A673 (cell line): ENCODE data around the gene OARD1. TPM values are rescaled to one million over a fixed set of nuclear protein-coding genes. Genes with fewer than 3 reads are reported as not detected.
A peak's percentile ranks its signal among the peaks of the same experiment; 100 is the strongest.

ENCODE experiments used
- BruUV-seq: library from RNA; stranded (reverse); fragments of 400-500 nt; replicated peaks from 2 replicates; lab custom pipeline; 2021; lab: Mats Ljungman, UMichigan
- CTCF ChIA-PET: fragments of 300-600 bp; sonication (Branson Sonifier 250); formaldehyde crosslinking; loops from one replicate; lab custom pipeline; 2022; ENCODE audit warnings: antibody characterized with exemption; lab: Charles Lee
- POLR2A ChIA-PET: fragments of 300-600 bp; sonication (Branson Sonifier 250); formaldehyde crosslinking; loops from one replicate; lab custom pipeline; 2022; ENCODE audit warnings: antibody characterized with exemption; ENCODE audit not compliant: low non-redundant PET; lab: Charles Lee
- DNase-seq: peaks from one replicate; pipeline ENCODE4 v3.0.0-alpha.2; 2015; ENCODE audit warnings: low spot score
- H3K27ac ChIP-seq: fragments of 200-600 bp; sonication (generic); 2 replicates; pipeline ENCODE4 v1.5.1; 2016; ENCODE audit warnings: mixed run types, low read depth, mild to moderate bottlenecking, mixed read lengths, antibody characterized with exemption, low read length; ENCODE audit not compliant: poor library complexity, severe bottlenecking
- H3K27me3 ChIP-seq: fragments of 200-600 bp; sonication (generic); replicated peaks from 2 replicates; pipeline ENCODE4 v1.6.1; 2017; ENCODE audit warnings: mixed run types, low read depth, mild to moderate bottlenecking, mixed read lengths, antibody characterized with exemption, low read length; ENCODE audit not compliant: insufficient read depth, poor library complexity
- H3K36me3 ChIP-seq: fragments of 200-600 bp; sonication (generic); 2 replicates; pipeline ENCODE4 v1.6.1; 2016; ENCODE audit warnings: mixed run types, mild to moderate bottlenecking, mixed read lengths, antibody characterized with exemption, low read length; ENCODE audit not compliant: insufficient read depth, poor library complexity, severe bottlenecking
- H3K4me1 ChIP-seq: fragments of 200-600 bp; sonication (generic); 2 replicates; pipeline ENCODE4 v1.6.1; 2017; ENCODE audit warnings: mixed run types, mild to moderate bottlenecking, mixed read lengths, antibody characterized with exemption, low read length; ENCODE audit not compliant: insufficient read depth, poor library complexity, severe bottlenecking
- H3K4me3 ChIP-seq: fragments of 200-600 bp; sonication (generic); 2 replicates; pipeline ENCODE4 v1.5.1; 2016; ENCODE audit warnings: low read depth, mixed run types, mild to moderate bottlenecking, mixed read lengths, low read length; ENCODE audit not compliant: poor library complexity, severe bottlenecking
- H3K9me3 ChIP-seq: fragments of 200-600 bp; sonication (generic); 2 replicates; pipeline ENCODE4 v1.6.1; 2016; ENCODE audit warnings: mixed run types, low read depth, mild to moderate bottlenecking, mixed read lengths, antibody characterized with exemption, low read length; ENCODE audit not compliant: poor library complexity, severe bottlenecking
- EZH2 ChIP-seq: fragments of 200-600 bp; sonication (generic); IDR thresholded peaks from 2 replicates; pipeline ENCODE4 v1.6.1; 2017; ENCODE audit warnings: borderline replicate concordance, low read depth, mild to moderate bottlenecking, mixed read lengths, antibody characterized with exemption, low read length; ENCODE audit not compliant: poor library complexity, severe bottlenecking
- intact Hi-C: fragments of 100-400 bp; cut with micrococcal nuclease; formaldehyde crosslinking; loops from one replicate; pipeline ENCODE4 v1.10.0; 2022; ENCODE audit not compliant: unreplicated experiment
- total RNA-seq: library from RNA; stranded (reverse); gene quantifications from 2 replicates; pipeline ENCODE4 v1.2.3, GENCODE V29; 2021
- TF ChIP-seq, protein P1 (sequence below): fragments of 300-800, 200-600 bp; sonication (generic); conservative IDR thresholded peaks from 2 replicates; pipeline ENCODE4 v1.5.1; 2017; ENCODE audit warnings: low read depth, mild to moderate bottlenecking, antibody characterized with exemption, low read length, moderate library complexity, mixed read lengths

Gene OARD1
- total RNA-seq, 1 experiment from 2014 or later = 27.3 TPM

DNA sequence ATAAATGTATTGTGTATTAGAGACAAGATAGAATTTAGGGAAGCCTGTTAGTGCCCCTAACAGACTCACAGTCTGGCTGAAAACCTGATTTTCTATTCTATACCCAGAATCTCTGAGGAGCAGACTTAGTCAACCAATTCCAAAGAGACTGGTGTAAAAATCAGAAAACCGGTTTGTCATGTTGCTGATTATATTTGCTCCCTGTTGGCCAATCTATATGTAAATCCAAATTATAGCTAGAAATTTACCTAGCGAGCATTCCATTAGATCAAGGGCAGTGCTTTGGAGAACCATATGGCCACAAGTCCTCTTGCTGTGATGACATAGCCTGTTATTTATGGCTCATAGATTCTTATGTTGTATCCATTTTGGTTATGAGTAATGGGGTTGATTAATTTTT is 5.4 kb upstream of the OARD1 start:
- POLR2A ChIA-PET = no interaction called here
- Histone ChIP-seq H3K27ac (no peak overlapping the region), H3K4me3 (no peak overlapping the region), H3K36me3 (peaks cover 22% of the 10 kb centered on the region), H3K9me3 (no peaks in the 10 kb centered on the region), H3K27me3 (no peaks in the 10 kb centered on the region), H3K4me1 (peaks cover 17% of the 10 kb centered on the region)
- BruUV-seq = no TSS peak
- TF ChIP-seq, protein P1, sequence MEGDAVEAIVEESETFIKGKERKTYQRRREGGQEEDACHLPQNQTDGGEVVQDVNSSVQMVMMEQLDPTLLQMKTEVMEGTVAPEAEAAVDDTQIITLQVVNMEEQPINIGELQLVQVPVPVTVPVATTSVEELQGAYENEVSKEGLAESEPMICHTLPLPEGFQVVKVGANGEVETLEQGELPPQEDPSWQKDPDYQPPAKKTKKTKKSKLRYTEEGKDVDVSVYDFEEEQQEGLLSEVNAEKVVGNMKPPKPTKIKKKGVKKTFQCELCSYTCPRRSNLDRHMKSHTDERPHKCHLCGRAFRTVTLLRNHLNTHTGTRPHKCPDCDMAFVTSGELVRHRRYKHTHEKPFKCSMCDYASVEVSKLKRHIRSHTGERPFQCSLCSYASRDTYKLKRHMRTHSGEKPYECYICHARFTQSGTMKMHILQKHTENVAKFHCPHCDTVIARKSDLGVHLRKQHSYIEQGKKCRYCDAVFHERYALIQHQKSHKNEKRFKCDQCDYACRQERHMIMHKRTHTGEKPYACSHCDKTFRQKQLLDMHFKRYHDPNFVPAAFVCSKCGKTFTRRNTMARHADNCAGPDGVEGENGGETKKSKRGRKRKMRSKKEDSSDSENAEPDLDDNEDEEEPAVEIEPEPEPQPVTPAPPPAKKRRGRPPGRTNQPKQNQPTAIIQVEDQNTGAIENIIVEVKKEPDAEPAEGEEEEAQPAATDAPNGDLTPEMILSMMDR = no peak
- TF ChIP-seq EZH2 = no peak
- intact Hi-C loops = no loop called here
- CTCF ChIA-PET = no interaction called here
- DNase-seq = no peak

DNA sequence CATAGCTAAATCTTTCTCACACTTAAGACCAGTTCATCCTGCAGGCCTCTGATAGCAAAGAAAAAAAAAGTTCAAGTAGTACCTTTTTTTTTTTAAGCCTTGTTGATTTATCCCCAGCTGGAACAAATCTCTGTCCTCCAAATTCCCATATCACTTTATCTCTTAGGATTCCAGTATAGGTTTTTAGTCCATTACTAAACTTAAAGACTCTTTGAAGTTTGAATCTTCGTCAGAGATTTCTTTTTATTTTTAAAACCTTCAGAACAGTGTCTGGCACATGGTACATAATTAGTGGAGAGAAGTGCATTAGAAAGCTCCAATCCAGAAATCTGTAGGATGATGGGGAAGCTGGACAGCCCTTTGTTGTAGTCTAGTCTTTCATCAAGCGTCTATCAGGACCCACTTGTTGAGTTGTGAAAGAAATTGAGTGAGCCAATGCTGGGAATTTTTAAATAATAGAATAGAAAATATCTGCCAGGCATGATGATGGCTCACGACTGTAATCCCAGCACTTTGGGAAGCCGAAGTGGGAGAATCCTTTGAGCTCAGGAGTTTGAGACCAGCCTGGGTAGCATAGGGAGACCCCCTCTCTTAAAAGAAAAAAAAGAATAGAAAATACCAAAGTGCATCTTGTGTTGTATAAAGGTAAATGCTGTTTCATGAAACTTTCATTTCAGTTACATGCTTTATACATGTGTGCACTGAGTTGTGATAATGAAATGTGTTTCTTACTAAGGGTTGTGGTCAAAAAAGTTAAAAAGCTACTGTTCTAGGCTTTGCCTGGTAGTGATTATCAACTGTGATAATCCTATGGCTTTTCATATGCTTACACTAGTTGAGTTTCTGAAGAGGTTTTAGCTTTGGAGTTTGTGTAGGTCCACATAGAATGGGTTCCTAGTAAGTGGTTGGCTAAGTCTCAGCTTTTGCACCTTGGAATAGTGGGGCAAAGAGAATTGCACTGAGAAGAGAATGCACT is 3.8 kb upstream of the OARD1 start:
- no TSS peak for BruUV-seq
- ChIA-PET CTCF (interaction anchor here (0.6 kb wide), 1 partner anchor 349 kb away, joined by 3 read pairs; no protein-coding TSS in a partner anchor), POLR2A (no interaction called here)
- Histone ChIP-seq H3K27me3 (no peaks in the 10 kb centered on the region), H3K36me3 (peaks cover 21% of the 10 kb centered on the region), H3K27ac (peak overlapping the region; percentile 14), H3K9me3 (no peaks in the 10 kb centered on the region), H3K4me3 (no peak overlapping the region), H3K4me1 (peaks cover 21% of the 10 kb centered on the region)
- no peak for DNase-seq
- TF ChIP-seq EZH2 = no peak
- TF ChIP-seq, protein P1 = no peak
- intact Hi-C loops = no loop called here

DNA sequence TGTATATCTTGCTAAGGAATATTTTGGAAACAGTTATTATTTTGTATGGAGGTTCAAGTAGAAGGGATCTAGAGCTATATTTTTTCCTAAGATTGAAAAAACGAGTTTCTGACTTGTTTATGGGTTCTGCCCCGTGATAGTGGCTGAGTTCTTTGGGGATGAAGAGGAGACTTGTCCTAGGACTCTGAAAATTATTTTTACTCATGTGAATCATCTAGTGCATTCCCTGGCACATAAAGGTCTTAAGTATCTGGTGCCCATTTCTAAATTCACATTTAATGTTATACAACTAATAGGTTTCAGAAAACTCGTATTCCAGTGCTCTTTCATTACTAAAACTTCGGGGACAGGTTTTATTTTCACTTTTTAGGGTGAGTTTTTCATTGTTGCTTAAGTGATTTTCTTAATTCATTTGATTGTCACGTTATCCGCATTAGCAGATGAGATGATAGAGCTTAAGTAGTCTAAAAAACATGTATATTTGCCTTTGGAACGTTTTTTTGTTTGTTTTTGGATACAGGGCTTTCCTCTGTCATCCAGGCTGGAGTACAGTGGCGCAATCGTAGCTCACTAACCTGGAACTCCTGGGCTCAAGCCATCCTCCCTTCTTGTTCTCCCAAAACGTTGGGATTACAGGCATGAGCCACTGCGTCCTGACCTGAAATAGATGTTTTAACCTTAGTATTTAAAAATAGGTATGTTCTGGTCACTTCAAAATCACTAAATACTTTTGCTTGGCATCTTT is 2.7 kb upstream of the OARD1 start:
- ChIA-PET CTCF (no interaction called here), POLR2A (no interaction called here)
- TF ChIP-seq EZH2 = no peak
- TF ChIP-seq, protein P1 = no peak
- H3K27me3 ChIP-seq = no peaks in the 10 kb centered on the region
- H3K4me3 ChIP-seq = peak overlapping the region; percentile 91
- H3K9me3 ChIP-seq = no peaks in the 10 kb centered on the region
- peaks cover 28% of the 10 kb centered on the region for H3K4me1 ChIP-seq
- H3K36me3 ChIP-seq = peaks cover 11% of the 10 kb centered on the region
- intact Hi-C loops = loop anchor here (5.0 kb wide), 1 partner anchor 242 kb away; no protein-coding TSS in a partner anchor
- BruUV-seq = no TSS peak
- no peak for DNase-seq
- peak overlapping the region; percentile 100 for H3K27ac ChIP-seq
